ENCODE results near the gene YY1.

- TF ChIP-seq CTCF (IDR thresholded peaks at IDR 0.05; ENCODE audit: poor library complexity) (no peak), EZH2 (IDR thresholded peaks at IDR 0.05; ENCODE audit: borderline replicate concordance) (no peak)
Observed at GRCh38 chr14:100203146-100203545, 35.8 kb upstream of the YY1 start.
